Activated naive CD4-positive, alpha-beta T cell treated with anti-CD3 and anti-CD28 coated beads for 36 hours (primary cell): ENCODE data around the gene GNAQ. TPM values are rescaled to one million over a fixed set of nuclear protein-coding genes. Genes with fewer than 3 reads are reported as not detected.

Experiments
- CTCF ChIA-PET: fragments of 350-600 bp; sonication (Branson Sonifier 250); formaldehyde crosslinking; loops from one replicate; lab custom pipeline; 2021; ENCODE audit warnings: antibody characterized with exemption; lab: Charles Lee
- DNase-seq: peaks from one replicate; pipeline ENCODE4 v3.0.0-alpha.2; 2020
- H3K27ac Mint-ChIP-seq: one replicate; pipeline ENCODE4 v1.8.0; 2021; ENCODE audit warnings: mild to moderate bottlenecking, mixed read lengths
- H3K27me3 Mint-ChIP-seq: one replicate; pipeline ENCODE4 v1.8.0; 2021; ENCODE audit warnings: low read depth, mixed read lengths
- H3K36me3 Mint-ChIP-seq: one replicate; pipeline ENCODE4 v1.8.0; 2021; ENCODE audit warnings: low read depth, mixed read lengths
- H3K4me1 Mint-ChIP-seq: one replicate; pipeline ENCODE4 v1.8.0; 2021; ENCODE audit warnings: low read depth, mixed read lengths
- H3K4me3 Mint-ChIP-seq: one replicate; pipeline ENCODE4 v1.8.0; 2021; ENCODE audit warnings: mild to moderate bottlenecking, moderate library complexity, mixed read lengths
- H3K9me3 Mint-ChIP-seq: one replicate; pipeline ENCODE4 v1.8.0; 2021; ENCODE audit warnings: mixed read lengths
- intact Hi-C: fragments of 100-400 bp; cut with micrococcal nuclease; formaldehyde crosslinking; loops from one replicate; pipeline ENCODE4 v1.15.1; 2023
- total RNA-seq, 2 experiments: library from RNA; stranded (reverse); gene quantifications; one replicate each; pipeline ENCODE4 v1.2.3, GENCODE V29; 2021

GNAQ gene
- total RNA-seq, 2 experiments from 2014 or later, result 22.4 to 22.7 TPM

GRCh38 chr9:77857513-77858259, 173.9 kb downstream of the GNAQ start:
- Mint-ChIP-seq H3K9me3 (peaks cover 6% of the 10 kb centered on the region), H3K4me1 (peaks cover 25% of the 10 kb centered on the region), H3K4me3 (no peak overlapping the region), H3K27ac (no peak overlapping the region), H3K36me3 (peaks cover 26% of the 10 kb centered on the region), H3K27me3 (no peaks in the 10 kb centered on the region)
- CTCF ChIA-PET, result no interaction called here
- DNase-seq, result no peak
- intact Hi-C loops, result loop anchor here (10.0 kb wide), 1 partner anchor 403 kb away; no protein-coding TSS in a partner anchor

- H3K4me1 Mint-ChIP-seq, result peaks cover 31% of the 10 kb centered on the region
- CTCF ChIA-PET, result no interaction called here
- H3K9me3 Mint-ChIP-seq, result peaks cover 6% of the 10 kb centered on the region
- no peaks in the 10 kb centered on the region for H3K27me3 Mint-ChIP-seq
- no peak for DNase-seq
- intact Hi-C loops, result loop anchor here (10.0 kb wide), 1 partner anchor 402 kb away; no protein-coding TSS in a partner anchor
- H3K27ac Mint-ChIP-seq, result no peak overlapping the region
- peaks cover 22% of the 10 kb centered on the region for H3K36me3 Mint-ChIP-seq
- no peak overlapping the region for H3K4me3 Mint-ChIP-seq
Observed at GRCh38 chr9:77856615-77857014, 175.0 kb downstream of the GNAQ start.

- H3K9me3 Mint-ChIP-seq, result no peaks in the 10 kb centered on the region
- intact Hi-C loops, result loop anchor here (10.0 kb wide), 1 partner anchor 400 kb away; no protein-coding TSS in a partner anchor
- H3K27ac Mint-ChIP-seq, result no peak overlapping the region
- peaks cover 9% of the 10 kb centered on the region for H3K36me3 Mint-ChIP-seq
- DNase-seq, result no peak
- H3K27me3 Mint-ChIP-seq, result no peaks in the 10 kb centered on the region
- peaks cover 31% of the 10 kb centered on the region for H3K4me1 Mint-ChIP-seq
- CTCF ChIA-PET, result interaction anchor here (0.6 to 1.3 kb wide), 2 partner anchors 78 to 261 kb away, joined by 3 read pairs; no protein-coding TSS in a partner anchor
- H3K4me3 Mint-ChIP-seq, result no peak overlapping the region
Observed at GRCh38 chr9:77854916-77855311, 176.7 kb downstream of the GNAQ start.

- CTCF ChIA-PET, result interaction anchor here (0.6 to 1.3 kb wide), 2 partner anchors 78 to 261 kb away, joined by 3 read pairs; no protein-coding TSS in a partner anchor
- no peaks in the 10 kb centered on the region for H3K27me3 Mint-ChIP-seq
- no peak for DNase-seq
- no peaks in the 10 kb centered on the region for H3K9me3 Mint-ChIP-seq
- no peak overlapping the region for H3K4me3 Mint-ChIP-seq
- H3K4me1 Mint-ChIP-seq, result peaks cover 34% of the 10 kb centered on the region
- intact Hi-C loops, result loop anchor here (10.0 kb wide), 1 partner anchor 400 kb away; no protein-coding TSS in a partner anchor
- peaks cover 9% of the 10 kb centered on the region for H3K36me3 Mint-ChIP-seq
- no peak overlapping the region for H3K27ac Mint-ChIP-seq
Observed at GRCh38 chr9:77854258-77854915, 177.2 kb downstream of the GNAQ start.

GRCh38 chr9:77853716-77854115, 177.9 kb downstream of the GNAQ start:
- no peak for DNase-seq
- Mint-ChIP-seq H3K4me1 (peaks cover 34% of the 10 kb centered on the region), H3K4me3 (no peak overlapping the region), H3K9me3 (no peaks in the 10 kb centered on the region), H3K36me3 (peaks cover 6% of the 10 kb centered on the region), H3K27me3 (no peaks in the 10 kb centered on the region), H3K27ac (no peak overlapping the region)
- intact Hi-C loops, result loop anchor here (10.0 kb wide), 1 partner anchor 399 kb away; no protein-coding TSS in a partner anchor
- CTCF ChIA-PET, result no interaction called here

GRCh38 chr9:77851882-77852595, 179.6 kb downstream of the GNAQ start:
- no peak overlapping the region for H3K4me3 Mint-ChIP-seq
- no peak for DNase-seq
- no peaks in the 10 kb centered on the region for H3K36me3 Mint-ChIP-seq
- H3K9me3 Mint-ChIP-seq, result no peaks in the 10 kb centered on the region
- H3K27me3 Mint-ChIP-seq, result no peaks in the 10 kb centered on the region
- intact Hi-C loops, result loop anchor here (10.0 kb wide), 1 partner anchor 397 kb away; no protein-coding TSS in a partner anchor
- peaks cover 41% of the 10 kb centered on the region for H3K4me1 Mint-ChIP-seq
- CTCF ChIA-PET, result no interaction called here
- no peak overlapping the region for H3K27ac Mint-ChIP-seq

- Mint-ChIP-seq H3K4me1 (peaks cover 30% of the 10 kb centered on the region), H3K4me3 (no peak overlapping the region), H3K36me3 (no peaks in the 10 kb centered on the region), H3K27ac (no peak overlapping the region), H3K9me3 (no peaks in the 10 kb centered on the region), H3K27me3 (no peaks in the 10 kb centered on the region)
- intact Hi-C loops, result loop anchor here (10.0 kb wide), 1 partner anchor 366 kb away; no protein-coding TSS in a partner anchor
- DNase-seq, result no peak
- CTCF ChIA-PET, result no interaction called here
Observed at GRCh38 chr9:77848897-77849296, 182.7 kb downstream of the GNAQ start.

GRCh38 chr9:77848404-77848803, 183.2 kb downstream of the GNAQ start:
- intact Hi-C loops, result loop anchor here (10.0 kb wide), 1 partner anchor 366 kb away; no protein-coding TSS in a partner anchor
- H3K36me3 Mint-ChIP-seq, result no peaks in the 10 kb centered on the region
- H3K4me3 Mint-ChIP-seq, result no peak overlapping the region

GRCh38 chr9:77847626-77848025, 184.0 kb downstream of the GNAQ start:
- no peak overlapping the region for H3K4me3 Mint-ChIP-seq
- DNase-seq, result no peak
- peaks cover 26% of the 10 kb centered on the region for H3K4me1 Mint-ChIP-seq
- intact Hi-C loops, result loop anchor here (10.0 kb wide), 1 partner anchor 367 kb away; no protein-coding TSS in a partner anchor
- CTCF ChIA-PET, result interaction anchor here (0.6 to 1.1 kb wide), 2 partner anchors 98 to 188 kb away, joined by 3 to 5 read pairs; no protein-coding TSS in a partner anchor
- H3K27me3 Mint-ChIP-seq, result no peaks in the 10 kb centered on the region
- H3K27ac Mint-ChIP-seq, result no peak overlapping the region
- no peaks in the 10 kb centered on the region for H3K9me3 Mint-ChIP-seq
- no peaks in the 10 kb centered on the region for H3K36me3 Mint-ChIP-seq

More at GRCh38 chr9:77848404-77848803, 183.2 kb downstream of the GNAQ start:
- CTCF ChIA-PET, result interaction anchor here (0.6 to 1.1 kb wide), 2 partner anchors 97 to 187 kb away, joined by 3 to 5 read pairs; no protein-coding TSS in a partner anchor
- no peak for DNase-seq
- H3K27ac Mint-ChIP-seq, result no peak overlapping the region
- H3K4me1 Mint-ChIP-seq, result peaks cover 28% of the 10 kb centered on the region
- H3K9me3 Mint-ChIP-seq, result no peaks in the 10 kb centered on the region
- H3K27me3 Mint-ChIP-seq, result no peaks in the 10 kb centered on the region

GRCh38 chr9:77847059-77847499, 184.5 kb downstream of the GNAQ start:
- no peak for DNase-seq
- H3K27me3 Mint-ChIP-seq, result no peaks in the 10 kb centered on the region
- H3K4me3 Mint-ChIP-seq, result no peak overlapping the region
- intact Hi-C loops, result loop anchor here (10.0 kb wide), 1 partner anchor 368 kb away; no protein-coding TSS in a partner anchor
- peaks cover 21% of the 10 kb centered on the region for H3K4me1 Mint-ChIP-seq
- CTCF ChIA-PET, result interaction anchor here (1.1 kb wide), 1 partner anchor 188 kb away, joined by 5 read pairs; no protein-coding TSS in a partner anchor
- H3K36me3 Mint-ChIP-seq, result no peaks in the 10 kb centered on the region
- no peak overlapping the region for H3K27ac Mint-ChIP-seq
- H3K9me3 Mint-ChIP-seq, result no peaks in the 10 kb centered on the region

GRCh38 chr9:77844415-77844814, 187.2 kb downstream of the GNAQ start:
- DNase-seq, result no peak
- Mint-ChIP-seq H3K9me3 (no peaks in the 10 kb centered on the region), H3K36me3 (no peaks in the 10 kb centered on the region), H3K27ac (no peak overlapping the region), H3K4me3 (no peak overlapping the region), H3K27me3 (no peaks in the 10 kb centered on the region), H3K4me1 (peaks cover 25% of the 10 kb centered on the region)
- CTCF ChIA-PET, result no interaction called here
- intact Hi-C loops, result loop anchor here (5.0 to 10.0 kb wide), 2 partner anchors 133 to 370 kb away; no protein-coding TSS in a partner anchor
